ENCODE results near the gene TKT. TPM values are rescaled to one million over a fixed set of nuclear protein-coding genes. Genes with fewer than 3 reads are reported as not detected.

TKT gene
- polyA plus RNA-seq, 1 donor from 2014 or later: 194 TPM

GRCh38 chr3:53260286-53260785 lies 4.5 kb upstream of the TKT start:
- no peaks in the 10 kb centered on the region for H4K20me1 ChIP-seq (ENCODE audit: insufficient read depth)
- TF ChIP-seq RAD21 (conservative IDR thresholded peaks at IDR 0.05) (no peak), TAF1 (IDR thresholded peaks at IDR 0.05; ENCODE audit: low read depth) (no peak), CTCF (IDR thresholded peaks at IDR 0.05; ENCODE audit: poor library complexity, severe bottlenecking) (no peak)
- H3F3A ChIP-seq (ENCODE audit: insufficient read depth, low read length, poor library complexity, severe bottlenecking): no peaks in the 10 kb centered on the region
- no peak overlapping the region for H3K4me2 ChIP-seq (ENCODE audit: low read length)
- H3K9me3 ChIP-seq (ENCODE audit: low read length): no peaks in the 10 kb centered on the region
- no peaks in the 10 kb centered on the region for H3K79me2 ChIP-seq (replicated peaks; ENCODE audit: insufficient read depth, low read length)
- no peaks in the 10 kb centered on the region for H3K36me3 ChIP-seq (ENCODE audit: insufficient read depth, low read length)
- no peak overlapping the region for H3K9ac ChIP-seq (ENCODE audit: low read length)
- H2AFZ ChIP-seq (ENCODE audit: low read depth, low read length): no peak overlapping the region
- H3K27me3 ChIP-seq (ENCODE audit: insufficient read depth, low read depth, low read length): no peaks in the 10 kb centered on the region
- no peak overlapping the region for H3K4me3 ChIP-seq (ENCODE audit: low read length)
- no peak overlapping the region for H3K27ac ChIP-seq (ENCODE audit: low read length)
- H3K9me2 ChIP-seq (ENCODE audit: insufficient read depth, low read length): no peaks in the 10 kb centered on the region

- H3K4me3 ChIP-seq (ENCODE audit: low read length): no peak overlapping the region
- H4K20me1 ChIP-seq (ENCODE audit: insufficient read depth): no peaks in the 10 kb centered on the region
- no peak overlapping the region for H2AFZ ChIP-seq (ENCODE audit: low read depth, low read length)
- TF ChIP-seq REST (IDR thresholded peaks at IDR 0.05; ENCODE audit: borderline replicate concordance): no peak
- H3K9ac ChIP-seq (ENCODE audit: low read length): no peak overlapping the region
- H3K79me2 ChIP-seq (replicated peaks; ENCODE audit: insufficient read depth, low read length): peaks cover 6% of the 10 kb centered on the region
- no peaks in the 10 kb centered on the region for H3K9me3 ChIP-seq (ENCODE audit: low read length)
- H3K9me2 ChIP-seq (ENCODE audit: insufficient read depth, low read length): no peaks in the 10 kb centered on the region
- no peaks in the 10 kb centered on the region for H3F3A ChIP-seq (ENCODE audit: insufficient read depth, low read length, poor library complexity, severe bottlenecking)
- no peak overlapping the region for H3K4me2 ChIP-seq (ENCODE audit: low read length)
- no peaks in the 10 kb centered on the region for H3K27me3 ChIP-seq (ENCODE audit: insufficient read depth, low read depth, low read length)
- no peaks in the 10 kb centered on the region for H3K36me3 ChIP-seq (ENCODE audit: insufficient read depth, low read length)
- H3K27ac ChIP-seq (ENCODE audit: low read length): no peak overlapping the region
Measured at GRCh38 chr3:53259427-53260259, 3.8 kb upstream of the TKT start.

- H3K27me3 ChIP-seq (ENCODE audit: insufficient read depth, low read depth, low read length): no peaks in the 10 kb centered on the region
- H3K9me3 ChIP-seq (ENCODE audit: low read length): no peaks in the 10 kb centered on the region
- H3K9me2 ChIP-seq (ENCODE audit: insufficient read depth, low read length): no peaks in the 10 kb centered on the region
- no peak overlapping the region for H3K9ac ChIP-seq (ENCODE audit: low read length)
- no peak overlapping the region for H2AFZ ChIP-seq (ENCODE audit: low read depth, low read length)
- H3K27ac ChIP-seq (ENCODE audit: low read length): no peak overlapping the region
- H4K20me1 ChIP-seq (ENCODE audit: insufficient read depth): no peaks in the 10 kb centered on the region
- no peaks in the 10 kb centered on the region for H3K36me3 ChIP-seq (ENCODE audit: insufficient read depth, low read length)
- no peak overlapping the region for H3K4me2 ChIP-seq (ENCODE audit: low read length)
- no peaks in the 10 kb centered on the region for H3F3A ChIP-seq (ENCODE audit: insufficient read depth, low read length, poor library complexity, severe bottlenecking)
- H3K4me3 ChIP-seq (ENCODE audit: low read length): no peak overlapping the region
- H3K79me2 ChIP-seq (replicated peaks; ENCODE audit: insufficient read depth, low read length): peaks cover 14% of the 10 kb centered on the region
- TF ChIP-seq POLR2AphosphoS5 (IDR thresholded peaks at IDR 0.05) (no peak), RAD21 (conservative IDR thresholded peaks at IDR 0.05) (no peak), REST (IDR thresholded peaks at IDR 0.05; ENCODE audit: borderline replicate concordance) (no peak), MXI1 (conservative IDR thresholded peaks at IDR 0.05; ENCODE audit: poor library complexity, severe bottlenecking) (no peak), EZH2 (IDR thresholded peaks at IDR 0.05; ENCODE audit: borderline replicate concordance, insufficient read depth, low read length, poor library complexity, severe bottlenecking) (no peak), TAF1 (IDR thresholded peaks at IDR 0.05; ENCODE audit: low read depth) (no peak), SMC3 (conservative IDR thresholded peaks at IDR 0.05; ENCODE audit: poor library complexity) (no peak), EP300 (conservative IDR thresholded peaks at IDR 0.05; ENCODE audit: poor library complexity, severe bottlenecking) (no peak)
Measured at GRCh38 chr3:53258600-53259426, 3.0 kb upstream of the TKT start.

Data from neural cell (in vitro differentiated cells).